Cardiac muscle cell (in vitro differentiated cells and primary cell): ENCODE results near the gene ANAPC13. TPM values are rescaled to one million over a fixed set of nuclear protein-coding genes. Genes with fewer than 3 reads are reported as not detected.
A peak's percentile ranks its signal among the peaks of the same experiment; 100 is the strongest.

Experiments
- DNase-seq, 2 donors: peaks; one replicate each; pipeline versions ENCODE4 v3.0.0 to v3.0.0-alpha.2; 2010 to 2017; ENCODE audit warnings: low read depth in 1 of 2, low spot score in 1 of 2
- H3K27ac ChIP-seq: fragments of 200-600 bp; sonication (generic); 2 replicates; pipeline ENCODE4 v1.5.1; 2016
- H3K27me3 ChIP-seq: fragments of 200-600 bp; sonication (generic); 2 replicates; pipeline ENCODE4 v1.6.0; 2016; ENCODE audit warnings: control low read depth
- H3K36me3 ChIP-seq: fragments of 200-600 bp; sonication (generic); 2 replicates; pipeline ENCODE4 v1.5.1; 2016; ENCODE audit warnings: control low read depth
- H3K4me1 ChIP-seq: fragments of 200-600 bp; sonication (generic); 2 replicates; pipeline ENCODE4 v1.8.1; 2017; ENCODE audit warnings: low read depth, mild to moderate bottlenecking, mixed run types
- H3K4me3 ChIP-seq: fragments of 200-600 bp; sonication (generic); 2 replicates; pipeline ENCODE4 v1.5.1; 2016; ENCODE audit warnings: mild to moderate bottlenecking
- H3K9me3 ChIP-seq: fragments of 200-600 bp; sonication (generic); 2 replicates; pipeline ENCODE4 v1.5.1; 2017; ENCODE audit warnings: low read depth, mild to moderate bottlenecking, control low read depth
- CTCF ChIP-seq: IDR thresholded peaks from 2 replicates; pipeline ENCODE4 v1.5.1; 2012; ENCODE audit warnings: low read depth, mild to moderate bottlenecking, low read length
- polyA plus RNA-seq: library from polyadenylated mRNA; unstranded; fragments of >200 nt; fragmentation: Nextera tagmentation; extraction: Ambion mirVana; gene quantifications from 2 replicates; pipeline ENCODE4 v1.2.1, GENCODE V29; 2016
- total RNA-seq: library from RNA; depleted of rRNA; stranded (reverse); fragments of >200 nt; gene quantifications from 2 replicates; pipeline ENCODE4 v1.2.3, GENCODE V29; 2016

The ANAPC13 gene
- total and polyA plus RNA-seq, 2 experiments from 2014 or later = 44.9 to 157 TPM

DNA sequence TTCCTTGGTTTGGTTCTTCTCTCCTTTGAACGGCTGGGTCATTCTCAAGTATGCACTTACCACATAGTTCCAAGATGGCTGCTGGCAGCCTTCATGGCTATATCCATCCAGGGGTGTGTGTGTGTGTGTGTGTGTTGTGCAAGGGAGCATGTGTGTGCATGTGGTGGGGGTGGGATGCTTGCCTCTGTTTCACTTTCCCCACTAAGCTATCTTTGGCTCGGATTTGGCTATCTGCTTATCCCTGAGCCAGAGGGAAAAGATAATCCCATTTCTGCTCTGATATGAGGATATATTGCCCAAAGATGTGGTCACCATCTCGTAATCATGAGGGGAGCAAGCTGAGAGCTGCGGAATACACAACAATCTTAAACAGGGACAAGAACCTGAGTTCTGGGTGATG lies 26.2 kb downstream of the ANAPC13 start:
- Histone ChIP-seq H3K27me3 (no peaks in the 10 kb centered on the region), H3K36me3 (no peaks in the 10 kb centered on the region)

GRCh38 chr3:134458406-134458945 lies 27.3 kb downstream of the ANAPC13 start:
- no peaks in the 10 kb centered on the region for H3K9me3 ChIP-seq
- H3K27ac ChIP-seq = no peak overlapping the region
- H3K4me3 ChIP-seq = no peak overlapping the region
- no peaks in the 10 kb centered on the region for H3K36me3 ChIP-seq
- TF ChIP-seq CTCF = no peak
- H3K4me1 ChIP-seq = no peaks in the 10 kb centered on the region
- H3K27me3 ChIP-seq = no peaks in the 10 kb centered on the region
- no peak for DNase-seq

More for the DNA sequence above, 26.2 kb downstream of the ANAPC13 start:
- no peak for TF ChIP-seq CTCF
- no peaks in the 10 kb centered on the region for H3K9me3 ChIP-seq
- no peaks in the 10 kb centered on the region for H3K4me1 ChIP-seq
- peak in 1 of 2 donors; percentile 59 for DNase-seq
- no peak overlapping the region for H3K4me3 ChIP-seq
- H3K27ac ChIP-seq = no peak overlapping the region

- Histone ChIP-seq H3K4me1 (no peaks in the 10 kb centered on the region), H3K27ac (no peak overlapping the region), H3K4me3 (no peak overlapping the region), H3K36me3 (no peaks in the 10 kb centered on the region), H3K9me3 (no peaks in the 10 kb centered on the region), H3K27me3 (no peaks in the 10 kb centered on the region)
- no peak for DNase-seq
- TF ChIP-seq CTCF = no peak
These were observed 28.3 kb downstream of the ANAPC13 start for GRCh38 chr3:134457376-134458074.

- no peaks in the 10 kb centered on the region for H3K9me3 ChIP-seq
- DNase-seq = peak in 1 of 2 donors; percentile 20
- H3K36me3 ChIP-seq = no peaks in the 10 kb centered on the region
- no peak overlapping the region for H3K27ac ChIP-seq
- H3K4me1 ChIP-seq = no peaks in the 10 kb centered on the region
- no peaks in the 10 kb centered on the region for H3K27me3 ChIP-seq
- no peak overlapping the region for H3K4me3 ChIP-seq
- peak; percentile 11 for TF ChIP-seq CTCF
These were observed 32.2 kb downstream of the ANAPC13 start for GRCh38 chr3:134453631-134454030.

GRCh38 chr3:134449951-134450350 lies 35.8 kb downstream of the ANAPC13 start:
- TF ChIP-seq CTCF = no peak
- no peaks in the 10 kb centered on the region for H3K9me3 ChIP-seq
- H3K36me3 ChIP-seq = no peaks in the 10 kb centered on the region
- DNase-seq = no peak
- no peak overlapping the region for H3K27ac ChIP-seq
- H3K27me3 ChIP-seq = no peaks in the 10 kb centered on the region
- H3K4me1 ChIP-seq = no peaks in the 10 kb centered on the region
- H3K4me3 ChIP-seq = no peak overlapping the region
